HCT116 (cell line): ENCODE data around the gene CAST. TPM values are rescaled to one million over a fixed set of nuclear protein-coding genes. Genes with fewer than 3 reads are reported as not detected.

Experiments used
- ATAC-seq: fragments of 200-7000 bp; cut with Tn5 transposase; 2 replicates; pipeline ENCODE4 v1.9.1; 2020; ENCODE audit warnings: mild to moderate bottlenecking, moderate library complexity
- BruUV-seq: library from RNA; stranded (reverse); fragments of 400-500 nt; replicated peaks from 2 replicates; lab custom pipeline; 2021; lab: Mats Ljungman, UMichigan
- CTCF ChIA-PET: fragments of 300-600 bp; sonication (Branson Sonifier 250); formaldehyde crosslinking; loops from one replicate; lab custom pipeline; 2021; ENCODE audit warnings: antibody characterized with exemption; lab: Charles Lee
- POLR2A ChIA-PET: fragments of 300-600, 350-600 bp; sonication (Branson Sonifier 250); formaldehyde crosslinking; loops from one replicate; lab custom pipeline; 2021; ENCODE audit warnings: antibody characterized with exemption; lab: Charles Lee
- RAD21 ChIA-PET, 2 experiments: fragments of 300-600 bp; sonication (Branson Sonifier 250); formaldehyde crosslinking; loops; one replicate each; lab custom pipeline; 2023; ENCODE audit warnings: low total read pairs in 2 of 2; ENCODE audit not compliant: uncharacterized antibody in 2 of 2, unreplicated experiment in 2 of 2, low non-redundant PET in 1 of 2; lab: Charles Lee
- DNase-seq: peaks from one replicate; pipeline ENCODE4 v3.0.0-alpha.2; 2010; ENCODE audit warnings: low read depth, low spot score
- H2AFZ ChIP-seq: fragments of 200-600 bp; shearing (Covaris generic), sonication (generic); 2 replicates; pipeline ENCODE4 v1.6.1; 2017; ENCODE audit warnings: low read depth, mixed run types, mixed read lengths, antibody characterized with exemption, low read length; ENCODE audit not compliant: poor library complexity, severe bottlenecking
- H3K27ac ChIP-seq: 2 replicates; pipeline ENCODE4 v1.5.1; 2012; ENCODE audit warnings: low read depth, low read length
- H3K27me3 ChIP-seq: fragments of 200-600 bp; sonication (generic); 2 replicates; pipeline ENCODE4 v1.6.1; 2016; ENCODE audit warnings: mixed run types, low read length, mixed read lengths; ENCODE audit not compliant: insufficient read depth
- H3K36me3 ChIP-seq, 2 experiments: fragments of 200-500 bp in 1 of 2; fragments of 200-600 bp in 1 of 2; sonication (Bioruptor generic) in 1 of 2; sonication (generic) in 1 of 2; 2 replicates each; pipeline versions ENCODE4 v1.5.1 to v1.6.1; 2014 to 2016; ENCODE audit warnings: low read length in 2 of 2, inconsistent platforms in 1 of 2, mixed read lengths in 1 of 2, mixed run types in 1 of 2; ENCODE audit not compliant: insufficient read depth in 2 of 2, control insufficient read depth in 1 of 2
- H3K4me1 ChIP-seq, 2 experiments: fragments of 200-600 bp in 1 of 2; sonication (generic) in 1 of 2; 2 replicates each; pipeline versions ENCODE4 v1.5.1 to v1.6.1; 2012 to 2017; ENCODE audit warnings: low read length in 2 of 2, inconsistent platforms in 1 of 2, mild to moderate bottlenecking in 1 of 2, mixed read lengths in 1 of 2, mixed run types in 1 of 2, moderate library complexity in 1 of 2; ENCODE audit not compliant: insufficient read depth in 2 of 2, control insufficient read depth in 1 of 2
- H3K4me2 ChIP-seq: fragments of 200-600 bp; sonication (generic); 2 replicates; pipeline ENCODE4 v1.6.1; 2017; ENCODE audit warnings: mixed run types, low read length, mixed read lengths
- H3K4me3 ChIP-seq, 2 experiments: fragments of 200-600 bp in 1 of 2; sonication (generic) in 1 of 2; replicated peaks in 1 of 2; 2 replicates each; pipeline ENCODE4 v1.5.1; 2011 to 2016; ENCODE audit warnings: low read length in 2 of 2, control low read depth in 1 of 2, low read depth in 1 of 2, mild to moderate bottlenecking in 1 of 2, mixed read lengths in 1 of 2, mixed run types in 1 of 2
- H3K79me2 ChIP-seq: fragments of 200-600 bp; sonication (generic); 2 replicates; pipeline ENCODE4 v1.6.1; 2017; ENCODE audit warnings: mild to moderate bottlenecking, mixed run types, low read length, moderate library complexity, mixed read lengths; ENCODE audit not compliant: insufficient read depth
- H3K9ac ChIP-seq: fragments of 200-600 bp; sonication (generic); 2 replicates; pipeline ENCODE4 v1.6.1; 2016; ENCODE audit warnings: low read length, mixed read lengths
- H3K9me2 ChIP-seq: fragments of 200-600 bp; sonication (generic), shearing (Covaris generic); 2 replicates; pipeline ENCODE4 v1.6.1; 2017; ENCODE audit warnings: mixed run types, mild to moderate bottlenecking, moderate library complexity; ENCODE audit not compliant: insufficient read depth
- H3K9me3 ChIP-seq, 2 experiments: fragments of 200-500 bp in 1 of 2; fragments of 200-600 bp in 1 of 2; sonication (Bioruptor generic) in 1 of 2; sonication (generic) in 1 of 2; 2 replicates each; pipeline ENCODE4 v1.6.1; 2014 to 2017; ENCODE audit warnings: low read length in 2 of 2, mixed read lengths in 2 of 2, inconsistent platforms in 1 of 2, low read depth in 1 of 2, mild to moderate bottlenecking in 1 of 2, mixed run types in 1 of 2, moderate library complexity in 1 of 2; ENCODE audit not compliant: control insufficient read depth in 1 of 2, insufficient read depth in 1 of 2
- H4K20me1 ChIP-seq: fragments of 200-600 bp; sonication (generic), shearing (Covaris generic); 2 replicates; pipeline ENCODE4 v1.6.1; 2017; ENCODE audit warnings: mixed run types, mild to moderate bottlenecking, moderate library complexity; ENCODE audit not compliant: insufficient read depth
- CEBPB ChIP-seq: IDR thresholded peaks from 2 replicates; pipeline ENCODE4 v1.6.1; 2012; ENCODE audit warnings: low read depth
- EGR1 ChIP-seq: IDR thresholded peaks from 2 replicates; pipeline ENCODE4 v1.6.1; 2012; ENCODE audit warnings: low read depth
- ELF1 ChIP-seq: IDR thresholded peaks from 2 replicates; pipeline ENCODE4 v1.6.1; 2012; ENCODE audit warnings: low read depth, borderline replicate concordance
- EZH2 ChIP-seq: fragments of 200-600 bp; sonication (generic); IDR thresholded peaks from 2 replicates; pipeline ENCODE4 v1.6.1; 2017; ENCODE audit warnings: antibody characterized with exemption, mixed run types
- FOSL1 ChIP-seq: IDR thresholded peaks from 2 replicates; pipeline ENCODE4 v1.6.1; 2012; ENCODE audit warnings: low read depth
- POLR2AphosphoS5 ChIP-seq: IDR thresholded peaks from 2 replicates; pipeline ENCODE4 v1.6.1; 2011; ENCODE audit warnings: mild to moderate bottlenecking, low read depth, low read length, moderate library complexity
- RAD21 ChIP-seq: IDR thresholded peaks from 2 replicates; pipeline ENCODE4 v1.6.1; 2012; ENCODE audit warnings: low read depth, mild to moderate bottlenecking
- REST ChIP-seq: IDR thresholded peaks from 2 replicates; pipeline ENCODE4 v1.6.1; 2012; ENCODE audit warnings: low read depth
- SRF ChIP-seq: IDR thresholded peaks from 2 replicates; pipeline ENCODE4 v1.6.1; 2012; ENCODE audit warnings: low read depth
- YY1 ChIP-seq: IDR thresholded peaks from 2 replicates; pipeline ENCODE4 v1.6.1; 2011; ENCODE audit warnings: low read length, low read depth, moderate library complexity, mild to moderate bottlenecking; ENCODE audit not compliant: insufficient replicate concordance; ENCODE audit errors: extremely low read depth
- ZFX ChIP-seq: fragments of 450-650 bp; IDR thresholded peaks from 2 replicates; pipeline ENCODE4 v1.6.1; 2017
- ZNF274 ChIP-seq: fragments of 200-500 bp; sonication (Bioruptor generic); IDR thresholded peaks from 2 replicates; pipeline ENCODE4 v1.6.1; 2014; ENCODE audit warnings: mild to moderate bottlenecking, low read depth, low read length, inconsistent platforms
- intact Hi-C: fragments of 100-400 bp; cut with micrococcal nuclease; formaldehyde crosslinking; loops from 2 replicates; pipeline ENCODE4 v1.10.0; 2022
- total RNA-seq: library from RNA; stranded (reverse); gene quantifications from one replicate; pipeline ENCODE4 v1.2.1, GENCODE V29; 2021; ENCODE audit not compliant: unreplicated experiment
- TF ChIP-seq, protein P1 (sequence below): IDR thresholded peaks from 2 replicates; pipeline ENCODE4 v1.6.1; 2011; ENCODE audit warnings: mild to moderate bottlenecking, low read length, moderate library complexity; ENCODE audit not compliant: insufficient replicate concordance; ENCODE audit errors: extremely low read depth

The CAST gene
- total RNA-seq, 1 experiment from 2014 or later = 142 TPM

DNA sequence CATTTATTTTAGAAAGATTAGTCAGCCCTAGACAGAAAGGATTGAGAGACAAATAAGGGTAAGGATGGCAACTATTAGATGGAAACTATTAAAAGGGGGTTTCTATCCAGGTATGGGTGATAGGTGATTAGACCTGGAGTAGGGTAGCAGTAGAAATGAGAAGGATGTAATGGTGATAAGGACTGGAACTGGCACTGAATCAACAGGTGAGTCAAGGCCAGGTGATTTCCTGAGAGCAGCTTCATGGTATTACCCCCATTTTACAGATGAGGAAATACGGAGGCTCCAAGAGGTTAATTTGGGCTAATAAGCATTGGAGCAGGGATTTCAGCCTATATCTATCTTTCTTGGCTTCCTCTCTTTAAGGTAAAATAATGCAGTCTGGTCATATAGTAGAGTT lies 55.7 kb downstream of the CAST start (continued):
- TF ChIP-seq REST (no peak), EZH2 (no peak), YY1 (no peak), POLR2AphosphoS5 (no peak), SRF (no peak)

DNA sequence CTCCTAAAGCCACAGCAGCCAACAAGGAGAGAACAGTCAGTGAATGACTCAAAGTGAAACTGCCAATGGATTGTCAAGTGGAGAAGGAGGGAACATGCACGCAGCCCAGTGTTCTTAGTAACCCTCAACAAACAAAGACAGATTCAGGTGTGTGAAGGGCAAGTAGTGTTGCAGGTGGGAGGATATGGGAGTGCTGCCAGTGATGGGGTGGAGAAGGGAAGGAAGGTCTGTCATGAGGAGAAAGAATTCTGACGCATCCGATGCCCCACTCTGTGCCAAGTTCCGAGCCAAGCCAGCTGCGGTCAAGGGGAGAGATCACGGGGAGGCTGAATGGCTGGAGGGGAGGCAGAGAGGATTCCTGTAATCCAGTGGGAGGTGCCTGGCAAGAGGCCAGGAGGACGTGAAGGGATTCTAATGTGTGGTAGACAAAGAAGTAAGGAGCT lies 56.5 kb downstream of the CAST start:
- no peak overlapping the region for H3K4me2 ChIP-seq
- H3K4me1 ChIP-seq = peaks cover 0 to 3% of the 10 kb centered on the region in 2 experiments; a peak in 1 of 4 replicates
- H3K4me3 ChIP-seq = no peak overlapping the region
- H3K9ac ChIP-seq = no peak overlapping the region
- CTCF ChIA-PET = no interaction called here
- no TSS peak for BruUV-seq
- peaks cover 53% of the 10 kb centered on the region for H3K79me2 ChIP-seq
- ATAC-seq (no peak), DNase-seq (no peak)
- no peaks in the 10 kb centered on the region for H4K20me1 ChIP-seq
- no peaks in the 10 kb centered on the region for H3K9me3 ChIP-seq
- H2AFZ ChIP-seq = no peak overlapping the region
- no peaks in the 10 kb centered on the region for H3K9me2 ChIP-seq
- H3K36me3 ChIP-seq = no peaks in the 10 kb centered on the region
- intact Hi-C loops = no loop called here
- no peak overlapping the region for H3K27ac ChIP-seq
- TF ChIP-seq SRF (no peak), RAD21 (no peak), ELF1 (no peak), EGR1 (no peak), ZNF274 (no peak), POLR2AphosphoS5 (no peak), CEBPB (no peak), EZH2 (no peak), ZFX (no peak), REST (no peak), FOSL1 (no peak)
- TF ChIP-seq, protein P1, sequence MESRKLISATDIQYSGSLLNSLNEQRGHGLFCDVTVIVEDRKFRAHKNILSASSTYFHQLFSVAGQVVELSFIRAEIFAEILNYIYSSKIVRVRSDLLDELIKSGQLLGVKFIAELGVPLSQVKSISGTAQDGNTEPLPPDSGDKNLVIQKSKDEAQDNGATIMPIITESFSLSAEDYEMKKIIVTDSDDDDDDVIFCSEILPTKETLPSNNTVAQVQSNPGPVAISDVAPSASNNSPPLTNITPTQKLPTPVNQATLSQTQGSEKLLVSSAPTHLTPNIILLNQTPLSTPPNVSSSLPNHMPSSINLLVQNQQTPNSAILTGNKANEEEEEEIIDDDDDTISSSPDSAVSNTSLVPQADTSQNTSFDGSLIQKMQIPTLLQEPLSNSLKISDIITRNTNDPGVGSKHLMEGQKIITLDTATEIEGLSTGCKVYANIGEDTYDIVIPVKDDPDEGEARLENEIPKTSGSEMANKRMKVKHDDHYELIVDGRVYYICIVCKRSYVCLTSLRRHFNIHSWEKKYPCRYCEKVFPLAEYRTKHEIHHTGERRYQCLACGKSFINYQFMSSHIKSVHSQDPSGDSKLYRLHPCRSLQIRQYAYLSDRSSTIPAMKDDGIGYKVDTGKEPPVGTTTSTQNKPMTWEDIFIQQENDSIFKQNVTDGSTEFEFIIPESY = no peak
- RAD21 ChIA-PET = no interaction called here
- POLR2A ChIA-PET = no interaction called here
- no peaks in the 10 kb centered on the region for H3K27me3 ChIP-seq
